ENCODE data around the gene FUT7. TPM values are rescaled to one million over a fixed set of nuclear protein-coding genes. Genes with fewer than 3 reads are reported as not detected.
"Not testable (repeated sequence)": the region's sequence is repeated elsewhere in the genome, so short reads cannot be mapped to it uniquely, and the experiment has no call there.

The FUT7 gene
- total RNA-seq, 1 donor from 2014 or later = not detected

DNA sequence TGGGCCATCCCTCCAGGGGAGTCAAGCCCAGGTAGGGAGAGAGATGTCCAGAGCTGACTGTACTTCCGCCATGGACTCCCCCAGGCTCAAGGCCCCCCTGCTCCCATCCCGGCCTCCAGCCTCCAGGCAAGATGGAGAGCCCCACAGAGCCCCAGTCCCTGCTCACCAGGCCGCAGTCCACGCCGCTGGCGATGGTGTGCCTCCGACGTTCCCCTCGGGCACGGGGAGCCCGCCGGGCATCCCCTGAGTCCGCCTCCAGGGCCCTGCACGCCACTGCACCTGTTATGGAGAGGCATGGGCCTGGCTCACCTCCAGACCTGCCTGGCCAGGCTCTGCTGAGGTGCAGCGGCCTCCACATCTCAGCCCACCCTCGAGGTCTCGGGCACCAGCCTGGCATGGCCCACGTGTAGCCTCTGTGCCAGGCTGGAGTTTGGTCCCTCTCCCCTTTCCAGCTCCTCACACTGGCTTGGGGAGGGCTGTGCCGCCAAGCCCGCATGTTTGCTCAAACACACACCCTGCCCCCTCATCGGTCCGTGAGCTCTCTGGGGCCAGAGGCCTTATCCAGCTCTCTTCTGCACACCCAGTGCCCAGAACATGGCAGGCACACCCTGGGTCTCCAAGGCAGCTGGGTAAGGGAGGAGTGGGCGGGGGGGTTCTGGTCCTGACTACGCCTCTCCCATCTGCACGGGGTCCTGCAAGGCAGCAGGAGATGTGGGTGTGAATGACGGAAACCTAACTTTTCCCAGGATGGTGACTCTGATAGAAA, 34.4 kb upstream of the FUT7 start:
- Histone ChIP-seq H3K4me1 (ENCODE audit: control insufficient read depth in 3 of 3, insufficient read depth in 3 of 3, low read length in 3 of 3) (peaks cover 7 to 17% (median 11%) of the 10 kb centered on the region in 3 donors), H3K27ac (ENCODE audit: low read depth, low read length) (no peak overlapping the region), H3K9ac (ENCODE audit: low read depth in 1 of 3, low read length in 3 of 3) (no peak overlapping the region), H3K27me3 (ENCODE audit: control insufficient read depth in 3 of 3, insufficient read depth in 3 of 3, low read length in 3 of 3) (peaks cover 5 to 18% (median 11%) of the 10 kb centered on the region in 3 donors), H3K36me3 (ENCODE audit: control insufficient read depth in 3 of 3, insufficient read depth in 3 of 3, low read length in 3 of 3) (no peaks in the 10 kb centered on the region), H3K9me3 (ENCODE audit: control insufficient read depth in 3 of 3, low read length in 3 of 3) (no peaks in the 10 kb centered on the region), H3K4me3 (ENCODE audit: low read length in 3 of 3) (no peak overlapping the region)

DNA sequence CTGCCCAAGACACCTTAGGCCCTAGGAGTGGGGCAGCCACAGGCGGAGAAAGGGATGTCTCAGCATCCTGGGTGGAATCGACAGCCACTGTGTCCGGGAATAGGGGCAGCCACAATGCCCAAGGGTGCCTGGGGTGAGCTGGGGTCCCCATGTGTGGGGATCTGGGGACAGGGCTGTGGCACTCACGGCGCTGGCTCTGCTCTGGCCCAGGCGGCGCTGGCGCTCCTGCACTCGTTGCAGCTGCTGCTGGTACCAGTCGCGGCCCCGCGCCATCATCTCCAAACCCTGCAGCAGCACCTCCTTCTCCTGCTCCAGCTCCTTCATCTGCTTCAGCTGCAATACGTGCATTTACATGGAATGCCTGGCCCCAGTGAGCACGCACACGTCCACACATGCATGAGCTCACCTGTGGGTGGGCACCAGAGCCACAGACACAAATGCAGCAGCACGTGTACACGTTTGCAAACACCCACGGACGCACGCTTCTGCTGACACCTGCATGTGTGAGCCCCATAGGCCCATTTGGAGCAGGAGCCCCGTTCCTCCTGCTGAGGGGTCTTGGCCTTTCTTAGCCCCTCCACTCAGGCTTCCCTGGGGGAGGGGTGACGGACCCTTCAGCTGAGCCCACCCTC, 33.6 kb upstream of the FUT7 start:
- no peak overlapping the region for H3K4me3 ChIP-seq (ENCODE audit: low read length in 3 of 3)
- no peaks in the 10 kb centered on the region for H3K9me3 ChIP-seq (ENCODE audit: control insufficient read depth in 3 of 3, low read length in 3 of 3)
- peaks cover 5 to 18% (median 11%) of the 10 kb centered on the region in 3 donors for H3K27me3 ChIP-seq (ENCODE audit: control insufficient read depth in 3 of 3, insufficient read depth in 3 of 3, low read length in 3 of 3)
- H3K27ac ChIP-seq (ENCODE audit: low read depth, low read length) = no peak overlapping the region
- H3K36me3 ChIP-seq (ENCODE audit: control insufficient read depth in 3 of 3, insufficient read depth in 3 of 3, low read length in 3 of 3) = no peaks in the 10 kb centered on the region
- no peak overlapping the region for H3K9ac ChIP-seq (ENCODE audit: low read depth in 1 of 3, low read length in 3 of 3)
- H3K4me1 ChIP-seq (ENCODE audit: control insufficient read depth in 3 of 3, insufficient read depth in 3 of 3, low read length in 3 of 3) = peaks cover 0 to 11% (median 4%) of the 10 kb centered on the region in 3 donors

DNA sequence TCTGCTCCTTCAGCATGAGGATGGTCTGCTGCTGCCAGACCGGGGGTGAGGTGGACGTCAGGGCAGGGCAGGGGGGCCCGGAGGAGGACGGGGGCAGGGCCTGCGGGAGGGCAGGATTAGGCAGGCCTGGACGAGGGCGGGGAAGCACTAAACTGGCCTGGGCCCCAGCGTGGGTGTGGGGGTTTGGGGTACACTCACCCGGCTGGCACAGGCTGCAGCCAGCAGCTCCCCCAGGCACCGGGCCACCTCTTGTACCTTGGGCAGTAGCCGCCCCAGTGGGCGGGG, 32.9 kb upstream of the FUT7 start:
- Histone ChIP-seq H3K4me3 (ENCODE audit: low read length in 3 of 3) (no peak overlapping the region), H3K9me3 (ENCODE audit: control insufficient read depth in 3 of 3, low read length in 3 of 3) (no peaks in the 10 kb centered on the region), H3K4me1 (ENCODE audit: control insufficient read depth in 3 of 3, insufficient read depth in 3 of 3, low read length in 3 of 3) (peaks cover 0 to 11% (median 4%) of the 10 kb centered on the region in 3 donors), H3K9ac (ENCODE audit: low read depth in 1 of 3, low read length in 3 of 3) (no peak overlapping the region), H3K27ac (ENCODE audit: low read depth, low read length) (no peak overlapping the region), H3K36me3 (ENCODE audit: control insufficient read depth in 3 of 3, insufficient read depth in 3 of 3, low read length in 3 of 3) (no peaks in the 10 kb centered on the region), H3K27me3 (ENCODE audit: control insufficient read depth in 3 of 3, insufficient read depth in 3 of 3, low read length in 3 of 3) (peaks cover 5 to 18% (median 11%) of the 10 kb centered on the region in 3 donors)

DNA sequence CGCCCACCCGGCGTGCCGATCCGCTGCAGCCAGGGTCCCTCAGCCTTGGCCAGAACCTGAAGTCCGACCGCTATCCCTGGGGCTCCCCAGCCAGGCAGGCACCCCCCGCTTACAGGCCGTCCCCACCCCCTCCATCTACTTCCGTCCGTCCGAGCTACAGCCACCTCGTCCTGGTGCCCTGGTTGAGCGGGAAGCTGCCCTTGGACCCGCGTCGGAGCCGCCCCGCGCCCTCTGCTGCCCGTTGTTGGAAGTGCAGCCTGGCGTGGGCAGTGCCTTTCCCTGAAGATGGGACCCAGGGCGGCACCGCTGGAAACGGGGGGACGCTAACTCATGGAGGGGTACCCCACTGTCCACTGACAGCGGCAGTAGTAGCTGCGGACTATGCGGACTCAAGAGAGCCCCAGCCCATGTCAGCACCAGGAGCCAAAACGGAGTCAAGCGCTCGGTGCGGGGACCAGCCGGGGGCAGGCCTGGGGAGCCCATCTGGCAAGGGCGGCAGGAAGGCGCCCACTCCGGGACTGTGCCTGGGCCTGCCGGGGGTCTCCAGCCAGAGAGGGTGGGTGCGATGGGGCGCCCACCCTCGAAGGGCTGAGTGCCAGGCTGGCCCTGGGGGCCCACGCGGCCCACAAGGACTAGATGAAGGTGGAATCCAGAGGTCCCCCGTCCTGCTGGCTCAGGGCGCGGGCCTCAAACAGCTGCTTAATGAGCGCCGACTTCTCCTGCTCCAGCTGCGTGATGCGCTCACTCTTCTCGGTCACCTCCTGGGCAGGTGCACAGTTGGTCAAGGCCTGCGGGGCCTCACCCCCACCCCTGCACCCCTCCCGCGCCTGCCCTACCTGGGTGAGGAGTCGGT, 32.4 kb upstream of the FUT7 start:
- H3K4me1 ChIP-seq (ENCODE audit: control insufficient read depth in 3 of 3, insufficient read depth in 3 of 3, low read length in 3 of 3) = peaks cover 0 to 6% (median 2%) of the 10 kb centered on the region in 3 donors
- H3K9me3 ChIP-seq (ENCODE audit: control insufficient read depth in 3 of 3, low read length in 3 of 3) = no peaks in the 10 kb centered on the region
- peaks cover 5 to 14% (median 8%) of the 10 kb centered on the region in 3 donors for H3K27me3 ChIP-seq (ENCODE audit: control insufficient read depth in 3 of 3, insufficient read depth in 3 of 3, low read length in 3 of 3)
- H3K27ac ChIP-seq (ENCODE audit: low read depth, low read length) = no peak overlapping the region
- H3K9ac ChIP-seq (ENCODE audit: low read depth in 1 of 3, low read length in 3 of 3) = no peak overlapping the region
- no peaks in the 10 kb centered on the region for H3K36me3 ChIP-seq (ENCODE audit: control insufficient read depth in 3 of 3, insufficient read depth in 3 of 3, low read length in 3 of 3)
- no peak overlapping the region for H3K4me3 ChIP-seq (ENCODE audit: low read length in 3 of 3)

DNA sequence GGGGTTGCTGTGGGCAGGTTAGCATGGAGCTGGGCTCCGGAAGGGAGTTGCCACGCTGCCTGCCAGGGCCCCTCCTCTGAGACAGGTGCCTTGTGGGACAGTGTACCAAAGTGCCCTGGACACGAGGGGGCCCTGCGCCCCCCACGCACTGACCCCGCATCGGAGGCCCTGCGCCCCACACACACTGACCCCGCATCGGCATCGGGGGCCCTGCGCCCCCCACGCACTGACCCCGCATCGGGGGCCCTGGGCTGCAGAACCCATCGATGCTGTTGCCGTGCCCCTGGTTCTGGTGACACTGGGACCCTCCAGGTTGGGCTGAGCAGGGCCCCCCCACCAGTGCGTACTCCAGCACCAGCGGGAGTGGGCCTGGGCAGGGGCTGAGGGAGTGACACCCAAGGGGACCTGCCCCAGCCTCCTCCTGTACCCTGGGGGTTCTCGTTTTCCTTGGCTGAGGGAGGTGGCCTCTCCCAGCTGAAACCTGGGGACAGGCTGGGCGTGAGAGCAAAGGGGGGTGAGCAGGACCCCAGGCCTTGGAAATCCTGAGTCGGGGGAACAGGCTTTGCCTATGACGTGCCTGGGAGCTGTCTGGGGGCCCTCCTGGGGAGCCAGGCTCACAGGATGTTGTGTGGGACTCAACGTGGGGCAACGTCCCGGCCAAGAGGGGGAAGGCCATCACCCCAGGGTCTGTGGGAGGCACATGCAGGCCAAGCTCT, 31.6 kb upstream of the FUT7 start:
- Histone ChIP-seq H3K36me3 (ENCODE audit: control insufficient read depth in 3 of 3, insufficient read depth in 3 of 3, low read length in 3 of 3) (no peaks in the 10 kb centered on the region), H3K9ac (ENCODE audit: low read depth in 1 of 3, low read length in 3 of 3) (no peak overlapping the region), H3K27ac (ENCODE audit: low read depth, low read length) (no peak overlapping the region)

DNA sequence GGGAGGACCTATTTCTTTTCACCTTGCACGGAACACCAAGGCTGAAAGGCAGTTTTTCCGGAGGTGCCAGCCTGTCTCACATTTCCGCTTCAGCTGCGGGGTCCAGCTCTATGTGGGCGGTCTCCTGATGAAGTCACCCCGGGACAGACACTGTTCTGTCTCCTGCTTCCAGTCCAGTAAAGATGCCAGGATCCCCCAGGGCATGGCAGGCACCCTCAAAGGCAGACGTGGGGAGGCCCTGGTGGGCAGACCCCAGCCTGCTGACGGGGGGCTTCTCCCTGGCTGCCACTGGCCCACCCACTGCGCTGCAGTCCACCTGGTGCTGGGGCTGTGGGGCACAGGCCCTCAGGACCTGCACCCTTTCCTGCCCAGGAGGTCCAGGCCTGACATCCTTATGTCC, 30.9 kb upstream of the FUT7 start:
- H3K36me3 ChIP-seq (ENCODE audit: control insufficient read depth in 3 of 3, insufficient read depth in 3 of 3, low read length in 3 of 3); H3K9ac ChIP-seq (ENCODE audit: low read depth in 1 of 3, low read length in 3 of 3); H3K27ac ChIP-seq (ENCODE audit: low read depth, low read length); H3K9me3 ChIP-seq (ENCODE audit: control insufficient read depth in 3 of 3, low read length in 3 of 3); H3K4me1 ChIP-seq (ENCODE audit: control insufficient read depth in 3 of 3, insufficient read depth in 3 of 3, low read length in 3 of 3); H3K4me3 ChIP-seq (ENCODE audit: low read length in 3 of 3); H3K27me3 ChIP-seq (ENCODE audit: control insufficient read depth in 3 of 3, insufficient read depth in 3 of 3, low read length in 3 of 3): not testable (repeated sequence)

More for the DNA sequence above, 31.6 kb upstream of the FUT7 start:
- Histone ChIP-seq H3K4me3 (ENCODE audit: low read length in 3 of 3) (no peak overlapping the region), H3K9me3 (ENCODE audit: control insufficient read depth in 3 of 3, low read length in 3 of 3) (no peaks in the 10 kb centered on the region), H3K27me3 (ENCODE audit: control insufficient read depth in 3 of 3, insufficient read depth in 3 of 3, low read length in 3 of 3) (peaks cover 0 to 6% (median 4%) of the 10 kb centered on the region in 3 donors), H3K4me1 (ENCODE audit: control insufficient read depth in 3 of 3, insufficient read depth in 3 of 3, low read length in 3 of 3) (peaks cover 0 to 3% (median 2%) of the 10 kb centered on the region in 3 donors)

DNA sequence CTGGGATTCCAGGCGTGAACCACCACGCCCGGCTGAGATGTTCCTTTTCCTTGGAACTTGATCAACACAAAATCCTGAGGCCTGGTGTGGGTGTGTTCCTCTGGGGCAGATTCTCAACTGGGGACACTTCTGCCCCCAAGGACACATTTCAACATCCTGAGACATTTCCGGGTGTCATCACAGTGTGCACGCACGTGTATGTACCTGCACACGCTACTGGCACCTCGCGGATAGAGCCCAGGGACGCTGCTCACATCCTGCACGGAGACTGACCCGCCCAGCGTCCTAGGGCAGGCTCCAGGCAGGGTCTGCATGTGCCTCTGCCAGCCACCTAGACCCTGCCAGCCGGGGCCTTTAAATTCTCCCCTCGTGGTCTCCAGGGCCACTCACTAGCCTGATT, 30.5 kb upstream of the FUT7 start:
- H3K9me3 ChIP-seq (ENCODE audit: control insufficient read depth in 3 of 3, low read length in 3 of 3) = no peaks in the 10 kb centered on the region
- no peak overlapping the region for H3K9ac ChIP-seq (ENCODE audit: low read depth in 1 of 3, low read length in 3 of 3)
- peaks cover 0 to 3% (median 2%) of the 10 kb centered on the region in 3 donors for H3K4me1 ChIP-seq (ENCODE audit: control insufficient read depth in 3 of 3, insufficient read depth in 3 of 3, low read length in 3 of 3)
- no peak overlapping the region for H3K4me3 ChIP-seq (ENCODE audit: low read length in 3 of 3)
- H3K27me3 ChIP-seq (ENCODE audit: control insufficient read depth in 3 of 3, insufficient read depth in 3 of 3, low read length in 3 of 3) = peaks cover 0 to 4% (median 0%) of the 10 kb centered on the region in 3 donors
- no peak overlapping the region for H3K27ac ChIP-seq (ENCODE audit: low read depth, low read length)
- H3K36me3 ChIP-seq (ENCODE audit: control insufficient read depth in 3 of 3, insufficient read depth in 3 of 3, low read length in 3 of 3) = no peaks in the 10 kb centered on the region

DNA sequence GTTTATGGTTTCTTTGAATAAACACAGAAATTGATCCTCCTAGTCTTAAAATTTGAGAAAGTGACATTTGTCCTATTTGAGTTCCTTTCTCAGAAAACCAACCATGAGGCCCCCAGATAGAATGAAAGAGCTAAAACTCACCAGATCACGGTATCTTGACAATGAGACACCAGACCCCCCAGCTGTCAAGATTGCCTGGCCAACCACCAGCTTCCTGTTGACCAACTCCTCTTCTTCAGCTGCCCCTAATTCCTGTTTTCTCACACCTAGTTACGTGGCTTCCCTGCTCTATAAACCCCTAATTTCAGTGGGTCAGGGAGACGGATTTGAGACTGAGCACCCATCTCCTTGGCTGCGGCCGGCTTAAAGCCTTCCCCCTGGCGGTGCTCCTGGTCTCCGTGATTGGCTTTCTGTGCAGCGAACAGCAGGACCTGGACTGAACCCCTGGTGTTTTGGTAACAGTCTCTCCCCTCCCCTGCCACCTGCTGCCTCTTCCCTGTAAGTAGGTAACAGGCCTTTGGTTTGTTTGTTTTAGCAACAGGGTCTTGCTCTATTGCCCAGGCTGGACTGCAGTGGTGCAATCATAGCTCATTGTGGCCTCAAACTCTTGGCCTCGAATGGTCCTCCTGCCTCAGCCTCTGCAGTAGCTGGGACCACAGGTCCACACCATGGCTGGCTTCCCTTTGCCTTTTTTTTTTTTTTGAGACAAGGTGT, 26.8 kb upstream of the FUT7 start:
- no peak overlapping the region for H3K9ac ChIP-seq (ENCODE audit: low read depth in 1 of 3, low read length in 3 of 3)
- H3K27me3 ChIP-seq (ENCODE audit: control insufficient read depth in 3 of 3, insufficient read depth in 3 of 3, low read length in 3 of 3) = peaks cover 19 to 25% (median 25%) of the 10 kb centered on the region in 3 donors
- H3K4me3 ChIP-seq (ENCODE audit: low read length in 3 of 3) = no peak overlapping the region

DNA sequence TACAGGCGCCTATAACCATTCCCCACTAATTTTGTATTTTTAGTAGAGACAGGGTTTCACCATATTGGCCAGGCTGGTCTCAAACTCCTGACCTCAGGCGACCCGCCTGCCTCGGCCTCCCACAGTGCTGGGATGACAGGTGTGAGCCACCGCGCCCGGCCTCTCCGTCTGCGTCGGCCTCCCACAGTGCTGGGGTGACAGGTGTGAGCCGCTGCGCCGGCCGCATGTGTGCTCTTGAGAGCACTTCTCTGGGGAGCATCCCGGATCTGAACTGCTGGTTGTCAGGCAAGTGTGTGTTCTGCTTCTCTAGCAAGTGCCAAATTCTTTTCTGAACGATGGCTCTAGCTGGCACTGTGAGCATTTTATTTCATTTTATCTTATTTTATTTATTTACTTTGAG, 25.7 kb upstream of the FUT7 start:
- Histone ChIP-seq H3K36me3 (ENCODE audit: control insufficient read depth in 3 of 3, insufficient read depth in 3 of 3, low read length in 3 of 3) (no peaks in the 10 kb centered on the region), H3K4me1 (ENCODE audit: control insufficient read depth in 3 of 3, insufficient read depth in 3 of 3, low read length in 3 of 3) (peaks cover 20 to 29% (median 22%) of the 10 kb centered on the region in 3 donors), H3K4me3 (ENCODE audit: low read length in 3 of 3) (no peak overlapping the region), H3K27ac (ENCODE audit: low read depth, low read length) (no peak overlapping the region), H3K9me3 (ENCODE audit: control insufficient read depth in 3 of 3, low read length in 3 of 3) (no peaks in the 10 kb centered on the region), H3K9ac (ENCODE audit: low read depth in 1 of 3, low read length in 3 of 3) (no peak overlapping the region), H3K27me3 (ENCODE audit: control insufficient read depth in 3 of 3, insufficient read depth in 3 of 3, low read length in 3 of 3) (peaks cover 26 to 35% (median 33%) of the 10 kb centered on the region in 3 donors)

More for the DNA sequence above, 26.8 kb upstream of the FUT7 start:
- Histone ChIP-seq H3K9me3 (ENCODE audit: control insufficient read depth in 3 of 3, low read length in 3 of 3) (no peaks in the 10 kb centered on the region), H3K36me3 (ENCODE audit: control insufficient read depth in 3 of 3, insufficient read depth in 3 of 3, low read length in 3 of 3) (no peaks in the 10 kb centered on the region), H3K27ac (ENCODE audit: low read depth, low read length) (no peak overlapping the region), H3K4me1 (ENCODE audit: control insufficient read depth in 3 of 3, insufficient read depth in 3 of 3, low read length in 3 of 3) (peaks cover 15 to 22% (median 16%) of the 10 kb centered on the region in 3 donors)
